ENCODE measurements around the gene CLIP2.

CLIP2 gene

DNA sequence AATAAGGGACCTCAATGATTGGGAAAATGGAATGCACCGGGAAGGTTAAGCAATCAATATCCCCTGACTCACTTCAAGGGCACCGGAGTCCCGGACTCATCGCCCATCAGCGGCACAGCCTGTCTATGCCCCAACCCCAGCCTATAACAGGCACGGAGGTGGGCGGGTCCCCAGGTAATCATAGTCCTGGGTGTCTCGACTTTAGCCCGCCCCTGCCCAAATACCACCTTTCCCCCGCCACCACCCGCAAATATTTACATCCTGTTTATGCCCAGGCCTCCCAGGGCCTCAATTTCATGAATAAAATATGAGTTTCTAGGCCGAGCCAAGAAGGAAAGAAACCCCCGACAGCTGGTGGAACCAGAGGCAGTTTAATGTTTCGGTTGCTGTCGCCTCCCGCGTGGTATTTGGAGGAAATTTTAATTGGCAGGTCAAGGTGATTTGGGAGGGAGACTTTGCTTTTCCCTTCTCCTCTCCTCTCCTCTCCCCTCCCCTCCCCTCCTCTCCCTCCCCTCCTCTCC lies 19.4 kb upstream of the CLIP2 start:
- DNase-seq (ENCODE audit: extremely low spot score, insufficient read length, low read depth): no peak
- FAIRE-seq: peak; percentile 79

DNA sequence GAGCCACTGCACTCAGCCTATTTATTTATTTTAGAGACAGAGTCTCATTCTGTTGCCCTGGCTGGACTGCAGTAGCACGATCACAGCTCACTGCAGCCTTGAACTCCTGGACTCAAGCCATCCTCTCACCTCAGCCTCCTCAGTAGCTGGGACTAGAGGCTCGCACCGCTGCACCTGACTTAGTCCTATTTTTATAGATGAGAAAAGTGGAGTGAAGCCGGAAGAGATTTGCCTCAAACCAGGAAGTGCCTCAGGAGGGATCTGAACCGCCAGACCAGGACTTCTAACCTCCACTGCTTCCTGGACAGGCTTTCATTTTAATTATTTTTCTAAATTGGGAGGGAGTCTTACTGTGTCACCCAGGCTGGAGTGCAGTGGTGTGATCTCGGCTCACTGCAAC lies 17.5 kb upstream of the CLIP2 start:
- DNase-seq (ENCODE audit: extremely low spot score, insufficient read length, low read depth): no peak
- FAIRE-seq: peak; percentile 51

DNA sequence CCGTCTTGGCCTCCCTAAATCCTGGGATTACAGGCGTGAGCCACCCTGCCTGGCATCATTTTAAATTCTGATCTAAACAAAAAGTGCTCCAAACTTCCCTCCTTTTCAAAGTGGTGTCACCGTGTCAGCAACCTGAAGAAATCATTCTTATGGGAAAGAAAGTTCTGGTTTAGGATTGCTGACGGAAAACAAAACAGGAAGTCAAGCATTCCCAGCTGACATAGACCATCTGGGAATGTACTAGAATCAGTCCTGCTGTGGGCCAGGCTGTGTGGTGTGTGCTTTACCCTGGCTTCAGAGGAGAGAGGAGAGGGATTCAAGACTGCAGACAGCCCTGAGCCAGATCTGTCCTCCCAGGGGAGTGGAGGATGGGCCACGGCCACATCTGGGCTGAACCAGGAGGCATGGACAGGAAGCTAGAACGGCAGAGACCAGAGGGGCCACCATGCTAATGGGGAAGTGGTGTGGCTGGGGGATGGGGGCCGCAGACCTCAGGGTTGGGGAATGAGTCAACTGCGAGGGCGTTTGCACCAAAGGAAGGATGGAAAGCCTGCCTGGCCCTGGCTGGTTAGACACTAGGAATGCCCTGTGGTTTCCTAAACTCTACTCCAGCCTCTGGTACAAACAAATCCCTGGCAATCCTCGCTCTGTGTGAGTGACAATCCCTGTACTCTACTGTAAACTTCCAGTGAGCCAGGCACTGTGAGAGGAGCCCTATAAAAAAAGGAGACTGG lies 16.7 kb upstream of the CLIP2 start:
- peak; percentile 98 for FAIRE-seq
- peak; percentile 82 for DNase-seq (ENCODE audit: extremely low spot score, insufficient read length, low read depth)

DNA sequence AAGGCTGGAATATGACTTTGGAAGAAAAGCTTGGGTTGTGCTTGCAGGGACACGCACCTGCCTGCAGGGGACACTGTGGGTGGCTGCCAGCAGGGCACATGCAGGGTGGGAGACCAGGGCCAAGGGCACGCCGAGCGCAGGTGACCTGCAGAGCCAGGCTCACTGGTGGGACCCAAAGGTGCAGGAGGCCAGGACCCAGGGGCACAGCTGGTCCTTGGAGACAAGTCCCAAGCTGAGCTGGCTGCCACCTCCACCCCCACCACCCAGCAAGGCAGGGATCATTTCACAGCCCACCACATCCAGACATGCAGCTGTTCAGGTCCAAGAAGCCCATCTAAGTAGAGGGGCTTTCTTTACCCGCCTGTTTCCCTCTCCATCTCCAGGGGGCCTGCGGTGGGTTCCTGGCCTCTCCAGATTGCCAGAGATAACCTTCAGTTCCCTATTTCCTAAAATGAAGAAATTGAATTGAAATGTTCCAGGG lies 13.8 kb upstream of the CLIP2 start:
- DNase-seq (ENCODE audit: extremely low spot score, insufficient read length, low read depth): no peak
- no peak for FAIRE-seq

DNA sequence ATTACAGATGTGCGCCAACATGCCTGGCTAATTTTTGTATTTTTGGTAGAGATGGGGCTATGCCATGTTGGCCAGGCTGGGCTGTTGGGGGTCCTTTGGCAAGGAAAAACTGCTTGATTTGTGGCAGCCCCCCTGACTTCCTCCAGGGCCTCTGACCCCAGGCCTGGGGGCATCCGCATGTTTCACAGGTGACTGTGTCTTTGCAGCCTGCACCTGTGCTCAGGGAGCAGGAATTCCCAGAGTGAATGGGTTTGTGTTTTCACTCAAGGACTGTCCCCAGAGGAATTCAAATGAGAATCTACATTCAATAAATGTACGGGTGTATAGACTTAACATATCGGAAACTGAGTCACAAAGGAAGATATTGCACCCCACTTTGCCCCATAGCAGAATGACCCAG lies 11.6 kb upstream of the CLIP2 start:
- FAIRE-seq: no peak
- no peak for DNase-seq (ENCODE audit: extremely low spot score, insufficient read length, low read depth)

DNA sequence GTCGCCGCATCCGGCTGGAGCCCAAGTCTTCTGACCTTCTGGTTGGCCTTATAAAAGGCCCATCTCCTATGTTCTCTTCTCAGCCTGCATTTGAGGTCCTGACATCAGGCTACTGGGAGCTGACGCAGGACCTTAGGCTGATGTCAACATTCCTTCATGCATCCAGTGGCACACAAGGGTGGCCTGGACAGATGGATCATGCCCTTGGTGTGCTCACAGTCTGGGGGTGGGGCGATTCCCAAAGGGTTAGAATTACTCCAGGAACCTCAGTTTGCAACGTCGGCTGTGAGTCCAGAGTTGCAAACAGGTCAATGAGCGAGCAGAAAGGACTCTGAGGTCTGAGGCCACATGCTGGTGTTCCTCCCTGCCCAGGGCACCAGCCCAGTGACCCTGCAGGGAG lies 8.2 kb upstream of the CLIP2 start:
- FAIRE-seq (no peak), DNase-seq (ENCODE audit: extremely low spot score, insufficient read length, low read depth) (no peak)

DNA sequence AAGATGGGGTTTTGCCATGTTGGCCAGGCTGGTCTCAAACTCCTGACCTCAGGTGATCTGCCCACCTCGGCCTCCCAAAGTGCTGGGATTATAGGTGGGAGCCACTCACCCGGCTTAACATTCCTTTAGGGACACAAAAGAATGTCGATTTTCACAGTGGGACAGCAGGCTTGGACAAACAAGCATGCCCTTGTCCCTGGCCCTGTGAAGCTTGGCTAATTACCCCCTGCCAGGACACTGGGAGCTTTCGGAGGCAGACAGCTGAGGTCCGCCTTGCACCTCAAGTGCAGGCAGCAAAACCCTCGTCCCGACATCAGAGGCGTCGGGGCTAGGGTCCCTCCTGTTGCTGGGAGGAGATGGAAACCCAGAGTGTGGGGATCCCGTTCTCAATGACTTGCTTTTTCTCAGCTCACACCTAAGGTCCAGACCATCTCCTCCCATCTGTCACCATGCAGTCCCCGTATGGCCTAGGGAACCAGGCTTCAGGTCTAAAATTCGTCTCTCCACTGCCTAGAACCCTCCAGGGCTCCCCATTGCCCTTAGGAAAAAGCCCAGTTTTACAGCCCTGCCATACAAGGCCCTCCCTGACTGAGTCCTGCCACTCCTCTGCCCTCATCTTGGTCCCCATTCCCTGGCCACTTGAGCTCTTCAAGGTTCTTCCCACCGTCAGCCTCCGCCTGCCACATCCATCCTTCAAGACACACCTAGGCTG lies 6.3 kb upstream of the CLIP2 start:
- DNase-seq (ENCODE audit: extremely low spot score, insufficient read length, low read depth) (no peak), FAIRE-seq (no peak)

DNA sequence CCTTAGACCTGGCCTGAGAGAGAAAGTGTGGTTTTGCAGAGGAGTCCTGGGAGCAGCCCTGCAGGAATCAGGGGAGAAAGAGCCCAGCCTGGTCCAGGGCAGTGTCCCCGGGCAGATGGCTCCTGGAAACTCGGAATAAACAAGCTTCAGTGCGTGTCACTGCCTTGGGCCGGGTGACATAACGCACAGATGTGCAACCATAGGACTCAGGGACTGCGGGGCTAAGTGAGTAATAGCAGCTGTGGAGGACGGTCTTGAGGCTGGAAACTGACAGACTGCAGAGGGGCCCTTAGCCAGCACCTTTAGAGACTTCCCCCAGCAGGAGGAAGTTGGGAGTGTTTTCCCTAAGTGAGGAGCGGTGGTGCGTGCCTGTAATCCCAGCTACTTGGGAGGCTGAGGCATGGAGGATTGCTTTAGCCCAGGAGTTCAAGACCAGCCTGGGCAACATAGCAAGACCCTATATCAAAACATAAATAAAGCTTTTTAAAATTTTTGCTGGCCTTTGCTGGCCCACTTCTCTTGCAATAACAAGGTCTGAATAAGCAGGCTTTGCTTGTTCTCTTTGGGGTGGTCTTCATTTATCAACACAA lies 5.3 kb upstream of the CLIP2 start:
- DNase-seq (ENCODE audit: extremely low spot score, insufficient read length, low read depth) (no peak), FAIRE-seq (no peak)

DNA sequence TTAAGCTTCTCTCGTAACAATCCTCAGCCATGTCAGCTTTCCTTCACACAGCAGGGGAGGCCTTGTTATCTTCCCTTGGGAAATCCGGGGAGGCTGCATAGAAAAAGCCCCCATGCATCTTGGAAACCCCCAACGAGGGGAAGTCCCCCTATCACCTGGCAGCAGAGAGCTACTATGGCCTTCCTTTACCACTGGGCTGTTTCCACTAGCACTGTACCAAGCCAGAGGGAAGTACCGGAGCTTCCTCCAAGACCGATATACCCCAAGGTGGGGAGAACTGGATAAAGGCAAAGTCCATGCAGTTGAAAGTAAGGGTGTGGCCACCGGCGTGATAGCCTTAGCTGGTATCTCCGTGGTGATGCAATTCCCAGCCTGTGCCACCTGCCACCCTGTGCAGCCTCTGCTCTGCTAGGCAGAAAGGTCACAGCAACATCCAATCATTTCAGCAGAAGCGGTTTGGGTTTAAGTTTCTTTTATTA lies 4.4 kb upstream of the CLIP2 start:
- FAIRE-seq: peak; percentile 83

DNA sequence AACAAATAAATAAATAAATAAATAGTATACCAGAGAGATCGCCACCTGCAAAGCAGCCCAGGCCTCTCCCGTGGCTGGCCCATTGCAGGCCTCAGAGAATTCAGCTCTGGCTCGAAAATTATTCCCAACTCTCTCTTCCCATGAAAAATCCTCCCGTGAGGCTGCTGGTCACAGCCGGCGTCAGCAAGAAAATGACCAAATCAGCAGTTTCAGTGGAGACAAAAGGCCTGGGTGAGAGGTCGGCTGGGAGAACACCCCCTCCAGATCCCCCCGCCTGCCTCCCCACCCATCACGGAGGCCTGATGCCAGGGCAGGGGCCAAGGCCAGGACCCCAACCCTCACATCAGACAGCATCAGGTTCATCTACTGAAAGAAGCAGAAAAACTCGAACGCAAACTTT lies 3.1 kb upstream of the CLIP2 start:
- FAIRE-seq: no peak
- DNase-seq (ENCODE audit: extremely low spot score, insufficient read length, low read depth): no peak

More for the DNA sequence above, 4.4 kb upstream of the CLIP2 start:
- DNase-seq (ENCODE audit: extremely low spot score, insufficient read length, low read depth): no peak

DNA sequence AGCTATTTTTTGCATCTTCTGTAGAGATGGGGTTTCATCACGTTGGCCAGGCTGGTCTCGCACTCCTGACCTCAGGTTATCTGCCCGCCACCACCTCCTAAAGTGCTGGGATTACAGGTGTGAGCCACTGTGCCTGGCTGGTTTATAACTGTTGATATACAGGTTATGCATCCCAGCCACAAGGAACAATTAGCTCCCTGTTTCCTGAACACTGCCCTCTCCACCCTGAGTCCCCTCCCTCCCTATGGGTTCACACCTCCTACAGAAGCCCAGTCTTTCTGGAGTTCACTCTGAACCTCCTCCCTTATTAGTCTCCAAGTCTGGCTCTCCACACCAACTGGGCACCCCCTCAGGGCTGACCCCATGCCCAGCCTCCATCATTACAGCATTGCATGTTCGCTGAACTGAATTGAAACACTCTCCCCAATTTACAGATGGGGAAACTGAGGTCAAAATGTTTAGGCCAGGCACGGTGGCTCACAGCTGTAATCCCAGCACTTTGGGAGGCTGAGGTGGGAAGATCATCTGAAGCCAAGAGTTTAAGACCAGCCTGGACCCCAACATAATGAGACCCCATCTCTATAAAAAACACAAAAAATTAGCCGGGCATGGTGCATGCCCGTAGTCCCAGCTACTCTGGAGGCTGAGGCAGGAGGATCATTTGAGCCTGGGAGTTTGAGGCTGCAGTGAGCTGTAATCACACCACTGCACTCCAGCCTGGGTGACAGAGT lies 1.7 kb upstream of the CLIP2 start:
- DNase-seq (ENCODE audit: extremely low spot score, insufficient read length, low read depth): no peak
- FAIRE-seq: no peak

DNA sequence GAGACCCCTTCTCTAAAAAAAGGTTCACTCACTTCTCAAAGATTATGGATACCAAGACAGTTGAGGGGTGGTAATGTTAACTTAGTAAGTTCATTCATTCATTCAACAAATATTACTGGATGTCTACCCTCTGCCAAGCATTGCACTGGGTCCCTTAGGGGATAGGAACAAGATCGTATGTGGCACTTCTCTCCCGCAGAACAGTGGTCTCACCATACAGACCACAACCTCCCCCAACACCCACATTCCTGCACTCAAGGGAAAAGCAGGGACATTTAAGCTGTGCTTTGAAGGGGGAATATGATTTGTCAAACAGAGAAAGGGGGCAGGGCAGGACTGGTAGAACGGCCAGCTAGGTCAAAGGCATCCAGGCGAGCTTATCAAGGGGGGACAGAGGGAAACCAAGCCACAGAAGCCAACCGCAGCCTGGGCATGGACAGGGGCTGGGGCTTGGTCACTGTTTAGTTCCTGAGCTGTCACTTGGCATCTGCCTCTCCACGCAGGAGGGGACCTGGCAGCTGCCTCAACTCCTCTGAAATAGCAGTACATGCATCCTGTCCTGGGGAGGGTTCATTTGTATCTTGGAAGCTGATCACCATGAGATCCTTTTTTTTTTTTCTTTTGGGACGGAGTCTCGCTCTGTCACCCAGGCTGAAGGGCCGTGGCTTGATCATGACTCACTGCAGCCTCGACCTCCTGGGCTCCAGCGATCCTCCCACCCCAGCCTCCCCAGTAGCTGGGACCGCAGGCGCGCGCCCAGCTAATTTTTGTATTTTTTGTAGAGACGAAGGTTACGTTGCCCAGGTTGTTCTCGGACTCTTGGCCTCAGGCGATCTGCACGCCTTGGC lies 949 bp upstream of the CLIP2 start:
- FAIRE-seq: peak; percentile 67
- DNase-seq (ENCODE audit: extremely low spot score, insufficient read length, low read depth): no peak

DNA sequence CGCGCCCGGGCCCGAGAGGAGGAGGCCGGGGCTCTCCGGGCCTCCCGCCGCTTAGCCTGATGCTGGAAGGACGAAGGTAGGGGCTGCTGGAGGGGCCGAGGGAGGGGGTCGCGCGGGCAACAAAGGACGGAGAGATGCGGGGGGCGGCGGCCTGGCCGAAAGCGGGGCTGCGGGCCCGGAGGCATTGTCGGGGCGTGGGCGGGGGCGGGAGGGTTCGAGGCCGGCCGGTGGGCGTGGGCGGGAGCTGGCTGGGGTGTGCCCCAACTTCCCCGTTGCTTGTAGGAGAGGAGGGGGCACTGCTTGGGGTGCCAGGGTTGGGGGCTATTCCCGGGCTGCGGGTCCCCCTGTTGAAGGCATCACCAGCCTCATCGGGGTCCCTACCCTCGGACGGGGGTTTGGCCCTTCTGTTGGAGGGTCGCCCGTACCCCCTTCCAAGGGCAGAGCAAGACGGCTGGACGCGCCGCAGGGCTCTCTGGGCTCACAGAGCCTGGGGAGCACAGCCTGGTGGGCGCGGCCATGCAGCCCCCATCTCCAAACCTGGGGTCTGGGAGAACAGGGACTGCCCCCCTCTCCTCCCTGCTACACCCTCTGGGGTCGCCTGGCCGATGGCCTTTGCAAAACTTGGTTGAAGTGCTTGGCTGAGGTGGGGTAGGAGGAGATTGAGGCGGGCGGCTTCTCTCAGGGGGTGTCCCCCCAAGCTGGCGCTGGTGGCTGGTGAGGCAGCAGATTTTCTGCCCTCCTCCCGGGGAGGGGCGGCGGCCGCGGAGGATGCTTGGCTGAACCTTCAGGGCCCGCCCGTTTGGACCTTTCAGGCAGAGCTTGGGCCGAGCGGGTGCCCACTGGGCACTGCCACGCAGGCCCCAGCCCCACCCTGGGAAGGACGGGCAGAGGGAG lies 699 bp downstream of the CLIP2 start:
- no peak for DNase-seq (ENCODE audit: extremely low spot score, insufficient read length, low read depth)
- FAIRE-seq: no peak

DNA sequence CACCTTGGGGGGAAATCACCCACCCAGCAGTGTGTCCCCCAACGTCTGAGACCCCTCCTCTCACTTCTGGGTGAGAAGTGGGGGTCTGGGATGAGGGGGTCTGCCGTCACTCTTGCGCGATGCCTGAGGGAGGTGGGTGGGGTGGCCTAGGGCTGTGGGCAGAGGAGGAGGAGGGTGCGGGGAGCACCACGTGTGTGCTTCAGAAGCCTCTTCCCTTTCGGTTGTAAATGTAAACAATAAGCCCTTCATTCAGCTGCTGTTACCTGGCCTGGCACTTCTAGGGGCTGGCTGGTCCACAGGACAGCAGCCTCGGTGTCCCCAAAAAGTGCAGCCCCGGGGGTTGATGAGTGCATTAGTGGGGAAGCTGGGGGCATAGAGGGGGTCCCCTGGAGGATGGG lies 1.3 kb downstream of the CLIP2 start:
- FAIRE-seq (peak; percentile 42), DNase-seq (ENCODE audit: extremely low spot score, insufficient read length, low read depth) (no peak)

DNA sequence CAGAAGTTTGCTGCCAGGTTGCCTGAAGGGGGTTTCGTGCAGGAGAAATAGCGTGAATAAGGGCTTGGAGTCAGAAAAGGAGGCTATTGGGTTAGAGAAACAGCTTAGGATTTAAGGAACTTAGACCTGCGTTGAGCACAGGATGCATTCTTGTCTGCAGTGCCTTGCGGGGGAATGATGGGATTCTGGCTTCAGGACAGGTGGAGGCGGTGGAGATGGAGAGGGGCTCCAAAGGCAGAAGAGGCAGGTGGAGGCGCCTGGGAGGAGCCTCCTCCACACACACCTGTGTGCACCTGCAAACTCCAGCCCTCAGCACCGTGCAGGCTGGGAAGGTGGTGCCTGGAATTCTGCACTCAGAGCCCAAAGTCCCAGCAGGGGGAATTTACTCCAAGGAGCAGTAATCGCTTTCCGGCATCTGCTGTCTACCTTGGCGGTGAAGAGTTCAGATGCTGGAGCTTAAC lies 1.8 kb downstream of the CLIP2 start:
- FAIRE-seq (no peak), DNase-seq (ENCODE audit: extremely low spot score, insufficient read length, low read depth) (no peak)

DNA sequence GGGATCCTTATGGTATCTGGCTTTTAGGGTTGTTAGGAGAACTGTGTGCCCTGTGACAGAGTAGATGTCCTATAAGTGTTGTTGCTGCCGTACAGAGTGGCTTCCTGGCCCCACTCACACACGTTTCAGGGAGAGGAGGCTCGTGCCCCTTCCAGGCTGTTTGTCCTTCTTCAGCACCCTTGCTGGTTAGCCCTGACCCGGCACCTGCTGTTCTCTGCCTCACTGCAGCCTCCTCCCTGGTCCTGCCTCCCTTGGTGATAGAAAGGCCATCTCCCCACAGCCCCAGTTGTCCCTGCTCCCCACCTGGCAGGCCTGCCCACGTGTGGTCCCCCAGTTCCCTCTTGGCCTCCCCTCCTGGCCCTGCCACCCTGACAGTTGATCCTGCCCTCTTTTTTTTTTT lies 2.3 kb downstream of the CLIP2 start:
- FAIRE-seq: no peak

DNA sequence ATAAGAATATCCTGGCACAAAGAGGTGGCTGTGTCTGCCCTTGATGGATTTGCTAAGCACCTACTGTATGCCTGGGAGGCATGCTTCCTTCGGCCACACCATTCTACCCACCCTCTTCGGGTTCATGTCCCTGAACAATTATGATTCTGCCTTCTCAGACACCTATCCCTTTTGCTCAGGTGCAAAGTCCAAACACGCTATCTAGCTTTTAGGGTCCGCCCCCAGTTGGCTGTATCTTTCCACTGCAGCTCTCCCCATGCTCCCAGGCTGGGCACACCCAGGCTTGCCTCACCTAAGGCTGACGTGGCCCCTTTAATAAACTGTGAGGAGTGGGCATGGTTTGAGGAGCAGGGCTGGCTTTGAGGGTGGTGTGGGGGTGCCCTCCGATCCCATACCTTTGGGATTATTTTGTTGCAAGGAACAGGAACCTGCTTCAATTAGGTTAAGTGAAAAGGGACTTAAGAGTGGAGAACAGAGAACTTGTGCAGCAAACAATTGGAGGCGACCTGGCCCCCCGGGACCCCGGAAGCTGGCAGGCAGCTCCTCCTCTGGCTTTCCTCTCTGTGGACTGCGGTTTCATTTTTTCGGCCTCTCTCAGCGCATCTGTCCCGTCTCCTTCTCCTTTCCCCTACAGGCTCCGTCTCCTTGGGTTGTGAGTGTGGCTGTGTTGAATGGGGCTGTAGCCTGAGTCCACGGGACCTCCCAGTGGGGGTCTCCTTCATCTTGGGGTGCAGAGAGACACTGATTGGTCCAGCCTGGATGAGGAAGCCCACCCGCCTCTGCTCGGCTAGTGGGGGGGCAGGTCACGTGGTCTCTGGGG lies 3.8 kb downstream of the CLIP2 start:
- no peak for FAIRE-seq
- no peak for DNase-seq (ENCODE audit: extremely low spot score, insufficient read length, low read depth)

More for the DNA sequence above, 2.3 kb downstream of the CLIP2 start:
- no peak for DNase-seq (ENCODE audit: extremely low spot score, insufficient read length, low read depth)

DNA sequence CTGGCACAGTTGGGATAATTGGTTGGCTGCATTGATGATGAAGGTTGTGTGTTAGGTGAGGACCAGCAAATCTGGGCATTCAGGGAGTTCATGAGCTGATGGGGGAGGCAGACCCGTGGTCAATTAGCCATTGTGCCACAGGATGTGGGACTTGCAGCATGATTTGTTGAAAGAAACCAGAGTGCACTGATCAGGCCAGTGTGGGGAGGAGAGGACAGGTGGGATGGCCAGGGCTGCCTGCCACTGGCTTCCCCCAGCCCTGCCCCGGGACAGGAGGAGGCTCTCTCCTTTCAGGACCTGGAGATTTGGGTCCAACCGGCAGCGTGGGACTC lies 4.3 kb downstream of the CLIP2 start:
- DNase-seq (ENCODE audit: extremely low spot score, insufficient read length, low read depth) (no peak), FAIRE-seq (no peak)

All from GM18507 (cell line).